Spleen (tissue), 7 donors: Measurements from ENCODE around the gene ARHGEF10L.

ENCODE experiments used
- POLR2A ChIP-seq, 3 donors: fragments of 450-650 bp; IDR thresholded peaks; one replicate each; pipeline ENCODE4 v1.5.1; 2017; ENCODE audit warnings: antibody characterized with exemption in 3 of 3, mild to moderate bottlenecking in 1 of 3
- POLR2AphosphoS5 ChIP-seq, 3 donors: sonication (generic); formaldehyde crosslinking; IDR thresholded peaks; one replicate each; pipeline ENCODE4 v1.5.1; 2017; ENCODE audit warnings: antibody characterized with exemption in 3 of 3
- TF ChIP-seq, protein P1 (sequence below), 11 experiments: fragments of 200-600 bp in 7 of 11; fragments of 450-650 bp in 4 of 11; sonication (generic) in 4 of 11; IDR thresholded peaks in 8 of 11; conservative IDR thresholded peaks in 3 of 11; 1 replicate in 7 of 11; 2 replicates in 4 of 11; pipeline versions ENCODE4 v1.4.0 to v1.8.0; 2016 to 2021; ENCODE audit warnings: antibody characterized with exemption in 11 of 11, inconsistent platforms in 4 of 11, mild to moderate bottlenecking in 1 of 11
- donor health status: DM: no; HTN: no; CAD: no; lungs with moderate emphysema.
- donor health status: DM: no; HTN: no; CAD: no.
- donor health status: DM: no; HTN: no; CAD: no.

DNA sequence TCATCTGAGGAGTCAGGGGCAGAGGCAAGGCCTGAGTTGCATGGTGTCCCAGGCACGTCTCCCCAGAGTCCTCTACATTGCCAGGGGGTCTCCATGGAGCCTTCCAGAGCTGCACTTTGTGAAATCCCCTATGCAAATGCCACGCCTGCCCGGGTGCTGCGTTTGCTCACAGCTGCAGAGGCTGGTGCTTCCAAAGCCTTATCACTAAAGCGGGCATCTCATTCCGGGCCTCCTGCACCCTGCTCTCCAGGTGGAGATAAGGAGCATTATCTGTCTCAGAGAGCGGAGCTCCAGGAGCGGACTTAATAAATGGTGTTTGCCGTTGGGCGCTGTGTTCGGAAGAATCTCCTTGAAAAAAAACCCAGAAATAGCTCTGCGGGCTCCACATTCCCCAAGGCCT is 189.8 kb downstream of the ARHGEF10L start:
- TF ChIP-seq, protein P1, sequence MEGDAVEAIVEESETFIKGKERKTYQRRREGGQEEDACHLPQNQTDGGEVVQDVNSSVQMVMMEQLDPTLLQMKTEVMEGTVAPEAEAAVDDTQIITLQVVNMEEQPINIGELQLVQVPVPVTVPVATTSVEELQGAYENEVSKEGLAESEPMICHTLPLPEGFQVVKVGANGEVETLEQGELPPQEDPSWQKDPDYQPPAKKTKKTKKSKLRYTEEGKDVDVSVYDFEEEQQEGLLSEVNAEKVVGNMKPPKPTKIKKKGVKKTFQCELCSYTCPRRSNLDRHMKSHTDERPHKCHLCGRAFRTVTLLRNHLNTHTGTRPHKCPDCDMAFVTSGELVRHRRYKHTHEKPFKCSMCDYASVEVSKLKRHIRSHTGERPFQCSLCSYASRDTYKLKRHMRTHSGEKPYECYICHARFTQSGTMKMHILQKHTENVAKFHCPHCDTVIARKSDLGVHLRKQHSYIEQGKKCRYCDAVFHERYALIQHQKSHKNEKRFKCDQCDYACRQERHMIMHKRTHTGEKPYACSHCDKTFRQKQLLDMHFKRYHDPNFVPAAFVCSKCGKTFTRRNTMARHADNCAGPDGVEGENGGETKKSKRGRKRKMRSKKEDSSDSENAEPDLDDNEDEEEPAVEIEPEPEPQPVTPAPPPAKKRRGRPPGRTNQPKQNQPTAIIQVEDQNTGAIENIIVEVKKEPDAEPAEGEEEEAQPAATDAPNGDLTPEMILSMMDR (IDR thresholded peaks at IDR 0.05 in 8 of 11, conservative IDR thresholded peaks at IDR 0.05 in 3 of 11), result no peak
- TF ChIP-seq POLR2A (IDR thresholded peaks at IDR 0.05), result no peak
- TF ChIP-seq POLR2AphosphoS5 (IDR thresholded peaks at IDR 0.05), result no peak
